ENCODE measurements around the gene IFNGR2. TPM values are rescaled to one million over a fixed set of nuclear protein-coding genes. Genes with fewer than 3 reads are reported as not detected.
"Not testable (repeated sequence)": the region's sequence is repeated elsewhere in the genome, so short reads cannot be mapped to it uniquely, and the experiment has no call there.

IFNGR2 gene
- total RNA-seq, 1 donor from 2014 or later = 66.5 TPM

- TF ChIP-seq CTCF (IDR thresholded peaks at IDR 0.05; ENCODE audit: insufficient read depth, low read length, poor library complexity, severe bottlenecking) = peak; percentile 81
- Histone ChIP-seq H3K36me3 (ENCODE audit: control insufficient read depth, insufficient read depth, low read length) (no peaks in the 10 kb centered on the region), H3K27me3 (ENCODE audit: control insufficient read depth, insufficient read depth, low read length) (no peaks in the 10 kb centered on the region), H3K4me3 (ENCODE audit: low read depth, low read length) (no peak overlapping the region)
- peak; percentile 49 for DNase-seq (ENCODE audit: low read depth)
Observed at GRCh38 chr21:33360881-33361602, 42.2 kb upstream of the IFNGR2 start.

- no peak overlapping the region for H3K4me3 ChIP-seq (ENCODE audit: low read depth, low read length)
- no peaks in the 10 kb centered on the region for H3K27me3 ChIP-seq (ENCODE audit: control insufficient read depth, insufficient read depth, low read length)
- no peaks in the 10 kb centered on the region for H3K36me3 ChIP-seq (ENCODE audit: control insufficient read depth, insufficient read depth, low read length)
- TF ChIP-seq CTCF (IDR thresholded peaks at IDR 0.05; ENCODE audit: insufficient read depth, low read length, poor library complexity, severe bottlenecking) = no peak
- DNase-seq (ENCODE audit: low read depth) = no peak
Observed at GRCh38 chr21:33362044-33362555, 41.1 kb upstream of the IFNGR2 start.

- H3K36me3 ChIP-seq (ENCODE audit: control insufficient read depth, insufficient read depth, low read length); H3K27me3 ChIP-seq (ENCODE audit: control insufficient read depth, insufficient read depth, low read length); DNase-seq (ENCODE audit: low read depth); H3K4me3 ChIP-seq (ENCODE audit: low read depth, low read length): not testable (repeated sequence)
Observed at GRCh38 chr21:33363911-33364609, 39.2 kb upstream of the IFNGR2 start.

GRCh38 chr21:33364830-33365229 is 38.4 kb upstream of the IFNGR2 start:
- Histone ChIP-seq H3K4me3 (ENCODE audit: low read depth, low read length) (no peak overlapping the region), H3K27me3 (ENCODE audit: control insufficient read depth, insufficient read depth, low read length) (no peaks in the 10 kb centered on the region), H3K36me3 (ENCODE audit: control insufficient read depth, insufficient read depth, low read length) (no peaks in the 10 kb centered on the region)
- DNase-seq (ENCODE audit: low read depth) = no peak
- TF ChIP-seq CTCF (IDR thresholded peaks at IDR 0.05; ENCODE audit: insufficient read depth, low read length, poor library complexity, severe bottlenecking) = no peak

GRCh38 chr21:33367309-33367973 is 35.8 kb upstream of the IFNGR2 start:
- TF ChIP-seq CTCF (IDR thresholded peaks at IDR 0.05; ENCODE audit: insufficient read depth, low read length, poor library complexity, severe bottlenecking) = no peak
- no peaks in the 10 kb centered on the region for H3K36me3 ChIP-seq (ENCODE audit: control insufficient read depth, insufficient read depth, low read length)
- H3K4me3 ChIP-seq (ENCODE audit: low read depth, low read length) = no peak overlapping the region
- DNase-seq (ENCODE audit: low read depth) = no peak
- no peaks in the 10 kb centered on the region for H3K27me3 ChIP-seq (ENCODE audit: control insufficient read depth, insufficient read depth, low read length)

- TF ChIP-seq CTCF (IDR thresholded peaks at IDR 0.05; ENCODE audit: insufficient read depth, low read length, poor library complexity, severe bottlenecking) = no peak
- DNase-seq (ENCODE audit: low read depth) = no peak
- H3K4me3 ChIP-seq (ENCODE audit: low read depth, low read length) = no peak overlapping the region
Observed at GRCh38 chr21:33368124-33368523, 35.1 kb upstream of the IFNGR2 start.

More at GRCh38 chr21:33368124-33368523, 35.1 kb upstream of the IFNGR2 start:
- H3K27me3 ChIP-seq (ENCODE audit: control insufficient read depth, insufficient read depth, low read length) = no peaks in the 10 kb centered on the region
- H3K36me3 ChIP-seq (ENCODE audit: control insufficient read depth, insufficient read depth, low read length) = no peaks in the 10 kb centered on the region
